ENCODE measurements around the gene SSU72.

GRCh38 chr1:1538334-1538733 lies 36.3 kb downstream of the SSU72 start:
- no peak for TF ChIP-seq CTCF (IDR thresholded peaks at IDR 0.05)
- TF ChIP-seq POLR2A (IDR thresholded peaks at IDR 0.05): no peak
